NCI-H2029 (cell line): ENCODE data around the gene VDR.
A peak's percentile ranks its signal among the peaks of the same experiment; 100 is the strongest.

Source experiments
- DNase-seq: peaks from one replicate; lab custom pipeline; 2025; lab: John Stamatoyannopoulos, UW

The VDR gene

GRCh38 chr12:47904713-47905709 lies at the start of gene VDR:
VDR (minus strand) TSS chr12:47904994; CDS start chr12:47879113, 25,881 bp downstream.
- DNase-seq = peak; percentile 32

GRCh38 chr12:47954058-47954457 lies 49.3 kb upstream of the VDR start:
- no peak for DNase-seq

- DNase-seq = no peak
Measured at GRCh38 chr12:47950856-47951468, 46.2 kb upstream of the VDR start.

GRCh38 chr12:47949441-47950341 lies 44.9 kb upstream of the VDR start:
- peak; percentile 46 for DNase-seq

- DNase-seq = no peak
Measured at GRCh38 chr12:47947341-47947740, 42.5 kb upstream of the VDR start.

- DNase-seq = no peak
Measured at GRCh38 chr12:47946413-47947323, 41.9 kb upstream of the VDR start.

GRCh38 chr12:47945341-47945728 lies 40.5 kb upstream of the VDR start:
- no peak for DNase-seq

- DNase-seq = no peak
Measured at GRCh38 chr12:47944685-47945340, 40.0 kb upstream of the VDR start.

- DNase-seq = no peak
Measured at GRCh38 chr12:47943623-47944340, 39.0 kb upstream of the VDR start.

- DNase-seq = no peak
Measured at GRCh38 chr12:47942614-47943225, 37.9 kb upstream of the VDR start.

- DNase-seq = no peak
Measured at GRCh38 chr12:47941871-47942613, 37.2 kb upstream of the VDR start.

GRCh38 chr12:47941475-47941780 lies 36.6 kb upstream of the VDR start:
- DNase-seq = no peak

- no peak for DNase-seq
Measured at GRCh38 chr12:47940773-47941474, 36.1 kb upstream of the VDR start.

- DNase-seq = no peak
Measured at GRCh38 chr12:47939009-47939601, 34.3 kb upstream of the VDR start.

GRCh38 chr12:47938594-47938993 lies 33.8 kb upstream of the VDR start:
- no peak for DNase-seq

GRCh38 chr12:47938093-47938492 lies 33.3 kb upstream of the VDR start:
- no peak for DNase-seq

- no peak for DNase-seq
Measured at GRCh38 chr12:47935184-47935583, 30.4 kb upstream of the VDR start.

- DNase-seq = no peak
Measured at GRCh38 chr12:47931187-47931586, 26.4 kb upstream of the VDR start.
